ENCODE results near the gene PPP1CA.

Gene PPP1CA

DNA sequence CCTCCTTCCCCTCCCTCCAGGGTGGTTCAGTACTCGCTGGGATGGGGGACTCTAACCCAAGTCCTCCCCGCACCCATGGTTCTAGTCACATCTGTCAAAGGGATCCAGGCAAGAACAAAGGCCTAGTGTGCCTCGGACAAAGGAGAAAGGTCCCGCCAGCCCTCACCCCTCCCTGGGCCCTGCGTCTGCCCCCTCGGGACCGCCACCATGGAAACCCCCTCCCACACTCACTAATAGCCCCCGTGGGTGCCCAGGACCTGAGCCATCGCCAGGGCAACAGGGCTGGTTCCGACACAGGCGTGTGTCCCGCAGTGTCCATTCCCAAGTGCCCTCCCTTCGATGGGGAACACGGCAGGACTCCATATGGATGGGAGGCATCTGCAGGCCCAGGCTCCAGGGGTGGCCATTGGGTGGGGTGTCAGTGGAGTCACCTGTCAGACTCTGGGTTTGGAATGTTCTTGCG lies 8.7 kb upstream of the PPP1CA start:
- Histone ChIP-seq H3K4me1 (ENCODE audit: control insufficient read depth, low read length) (peaks cover 85% of the 10 kb centered on the region), H3K36me3 (ENCODE audit: control insufficient read depth, low read length) (peaks cover 43% of the 10 kb centered on the region), H3K4me3 (ENCODE audit: low read length) (no peak overlapping the region), H3K4me2 (ENCODE audit: low read length) (peak overlapping the region; percentile 80), H3K27me3 (ENCODE audit: control insufficient read depth, low read length) (peaks cover 6% of the 10 kb centered on the region), H3K27ac (ENCODE audit: low read depth, low read length) (0 out of 2 replicates have a peak overlapping the region, but pooled peaks have one; percentile 96), H3K9me2 (replicated peaks; ENCODE audit: control insufficient read depth, low read length) (no peaks in the 10 kb centered on the region), H3K9me3 (ENCODE audit: control insufficient read depth, insufficient read depth, low read length) (no peaks in the 10 kb centered on the region), H4K20me1 (ENCODE audit: control insufficient read depth, insufficient read depth, low read depth, low read length) (no peaks in the 10 kb centered on the region), H3K79me2 (ENCODE audit: control insufficient read depth, low read length) (peaks cover 20% of the 10 kb centered on the region), H3F3A (ENCODE audit: control insufficient read depth, insufficient read depth) (peaks cover 23% of the 10 kb centered on the region)
- TF ChIP-seq, protein P1, sequence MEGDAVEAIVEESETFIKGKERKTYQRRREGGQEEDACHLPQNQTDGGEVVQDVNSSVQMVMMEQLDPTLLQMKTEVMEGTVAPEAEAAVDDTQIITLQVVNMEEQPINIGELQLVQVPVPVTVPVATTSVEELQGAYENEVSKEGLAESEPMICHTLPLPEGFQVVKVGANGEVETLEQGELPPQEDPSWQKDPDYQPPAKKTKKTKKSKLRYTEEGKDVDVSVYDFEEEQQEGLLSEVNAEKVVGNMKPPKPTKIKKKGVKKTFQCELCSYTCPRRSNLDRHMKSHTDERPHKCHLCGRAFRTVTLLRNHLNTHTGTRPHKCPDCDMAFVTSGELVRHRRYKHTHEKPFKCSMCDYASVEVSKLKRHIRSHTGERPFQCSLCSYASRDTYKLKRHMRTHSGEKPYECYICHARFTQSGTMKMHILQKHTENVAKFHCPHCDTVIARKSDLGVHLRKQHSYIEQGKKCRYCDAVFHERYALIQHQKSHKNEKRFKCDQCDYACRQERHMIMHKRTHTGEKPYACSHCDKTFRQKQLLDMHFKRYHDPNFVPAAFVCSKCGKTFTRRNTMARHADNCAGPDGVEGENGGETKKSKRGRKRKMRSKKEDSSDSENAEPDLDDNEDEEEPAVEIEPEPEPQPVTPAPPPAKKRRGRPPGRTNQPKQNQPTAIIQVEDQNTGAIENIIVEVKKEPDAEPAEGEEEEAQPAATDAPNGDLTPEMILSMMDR (IDR thresholded peaks at IDR 0.05; ENCODE audit: low read depth, low read length, poor library complexity, severe bottlenecking), result no peak
- no peak for TF ChIP-seq EZH2phosphoT487 (IDR thresholded peaks at IDR 0.05; ENCODE audit: borderline replicate concordance, low read length)

DNA sequence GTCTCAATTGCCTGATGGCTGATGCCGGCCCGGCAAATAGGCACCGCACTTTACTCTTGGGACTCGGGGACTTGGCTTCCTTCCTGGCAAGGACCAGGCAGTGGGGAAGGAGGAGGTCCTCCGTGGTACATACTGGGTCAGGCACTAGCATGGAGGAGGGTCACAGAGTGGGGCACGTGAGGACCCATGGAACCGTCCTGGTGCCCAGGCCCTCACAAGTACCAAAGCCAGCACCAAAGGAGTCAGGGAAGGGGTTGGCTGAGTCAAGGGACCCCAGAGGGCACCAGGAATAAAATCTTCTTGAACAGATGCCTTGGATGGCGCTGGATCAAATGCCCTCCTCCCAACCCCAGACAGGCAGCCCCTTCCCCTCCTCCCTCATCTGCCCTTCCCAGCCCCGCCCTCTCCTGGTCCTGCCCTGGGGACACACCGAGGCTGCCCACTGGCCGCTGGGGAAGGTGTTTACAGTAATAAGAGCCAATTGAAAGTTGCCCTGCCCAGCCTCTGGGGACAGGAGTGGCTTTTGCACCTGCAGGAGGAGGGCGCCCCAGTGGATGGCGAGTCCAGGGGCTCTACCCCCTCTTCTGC lies 8.2 kb upstream of the PPP1CA start:
- Histone ChIP-seq H3K9me3 (ENCODE audit: control insufficient read depth, insufficient read depth, low read length) (no peaks in the 10 kb centered on the region), H3K27ac (ENCODE audit: low read depth, low read length) (peak overlapping the region; percentile 96), H3K9me2 (replicated peaks; ENCODE audit: control insufficient read depth, low read length) (no peaks in the 10 kb centered on the region), H3K79me2 (ENCODE audit: control insufficient read depth, low read length) (peaks cover 25% of the 10 kb centered on the region), H3K4me1 (ENCODE audit: control insufficient read depth, low read length) (peaks cover 86% of the 10 kb centered on the region), H3K4me3 (ENCODE audit: low read length) (peak overlapping the region; percentile 93), H3K4me2 (ENCODE audit: low read length) (peak overlapping the region; percentile 80), H3F3A (ENCODE audit: control insufficient read depth, insufficient read depth) (peaks cover 23% of the 10 kb centered on the region), H3K27me3 (ENCODE audit: control insufficient read depth, low read length) (peaks cover 1% of the 10 kb centered on the region), H3K36me3 (ENCODE audit: control insufficient read depth, low read length) (peaks cover 49% of the 10 kb centered on the region), H4K20me1 (ENCODE audit: control insufficient read depth, insufficient read depth, low read depth, low read length) (no peaks in the 10 kb centered on the region)
- TF ChIP-seq, protein P1 (IDR thresholded peaks at IDR 0.05; ENCODE audit: low read depth, low read length, poor library complexity, severe bottlenecking), result no peak
- TF ChIP-seq EZH2phosphoT487 (IDR thresholded peaks at IDR 0.05; ENCODE audit: borderline replicate concordance, low read length), result no peak

DNA sequence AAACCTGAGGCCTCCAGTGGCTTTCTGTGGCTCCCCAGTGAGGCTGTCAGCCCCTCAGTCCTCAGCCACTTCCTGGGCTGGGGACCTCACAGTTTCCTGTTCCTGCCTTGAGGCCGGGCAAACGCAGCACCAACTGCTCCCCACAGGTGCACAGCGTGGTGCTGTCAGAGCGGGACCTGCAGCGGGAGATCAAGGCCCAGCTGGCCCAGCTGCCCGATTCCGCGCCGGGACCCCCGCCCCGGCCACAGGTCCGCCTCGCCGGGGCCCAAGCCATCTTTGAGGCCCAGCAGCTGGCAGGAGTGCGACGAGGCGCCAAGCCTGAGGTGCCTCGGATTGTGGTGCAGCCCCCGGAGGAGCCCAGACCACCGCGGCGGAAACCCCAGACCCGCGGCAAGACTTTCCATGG lies 7.6 kb upstream of the PPP1CA start:
- Histone ChIP-seq H3K36me3 (ENCODE audit: control insufficient read depth, low read length) (peaks cover 55% of the 10 kb centered on the region), H3K79me2 (ENCODE audit: control insufficient read depth, low read length) (peaks cover 32% of the 10 kb centered on the region), H3K4me3 (ENCODE audit: low read length) (peak overlapping the region; percentile 93), H3K9me3 (ENCODE audit: control insufficient read depth, insufficient read depth, low read length) (no peaks in the 10 kb centered on the region), H3K27me3 (ENCODE audit: control insufficient read depth, low read length) (no peaks in the 10 kb centered on the region), H3K4me2 (ENCODE audit: low read length) (peak overlapping the region; percentile 80), H4K20me1 (ENCODE audit: control insufficient read depth, insufficient read depth, low read depth, low read length) (no peaks in the 10 kb centered on the region), H3K4me1 (ENCODE audit: control insufficient read depth, low read length) (peaks cover 91% of the 10 kb centered on the region), H3K9me2 (replicated peaks; ENCODE audit: control insufficient read depth, low read length) (no peaks in the 10 kb centered on the region), H3K27ac (ENCODE audit: low read depth, low read length) (peak overlapping the region; percentile 96), H3F3A (ENCODE audit: control insufficient read depth, insufficient read depth) (peaks cover 23% of the 10 kb centered on the region)
- TF ChIP-seq, protein P1 (IDR thresholded peaks at IDR 0.05; ENCODE audit: low read depth, low read length, poor library complexity, severe bottlenecking), result no peak
- no peak for TF ChIP-seq EZH2phosphoT487 (IDR thresholded peaks at IDR 0.05; ENCODE audit: borderline replicate concordance, low read length)

Data from DOHH2 (cell line).